ENCODE results near the gene EME1. TPM values are rescaled to one million over a fixed set of nuclear protein-coding genes. Genes with fewer than 3 reads are reported as not detected.

Gene EME1
- total and polyA plus RNA-seq, 10 of the 15 experiments (the other 5 are each of a cell fraction or from before 2014, with no cell fraction given): 13.8 to 40.5 (median 22.0) TPM

GRCh38 chr17:50414808-50415207, 41.8 kb downstream of the EME1 start:
- Histone ChIP-seq H3K36me3 (ENCODE audit: control insufficient read depth in 2 of 2, insufficient read depth in 2 of 2, low read length in 1 of 2) (no peaks in the 10 kb centered on the region), H3K4me1 (ENCODE audit: control insufficient read depth, insufficient read depth, low read length) (no peaks in the 10 kb centered on the region), H3K79me2 (ENCODE audit: control insufficient read depth, insufficient read depth, low read length) (no peaks in the 10 kb centered on the region), H3K4me3 (no peak overlapping the region), H3K9me3 (replicated peaks; ENCODE audit: control insufficient read depth, insufficient read depth, low read length) (no peaks in the 10 kb centered on the region; the same call in 2 of the 3 replicates), H3K27ac (ENCODE audit: control insufficient read depth, insufficient read depth) (no peak overlapping the region), H2AFZ (ENCODE audit: control insufficient read depth, low read depth, low read length) (no peak overlapping the region), H3K4me2 (ENCODE audit: control insufficient read depth, insufficient read depth) (no peak overlapping the region), H3K27me3 (replicated peaks in 1 of 2; ENCODE audit: control insufficient read depth in 2 of 2, insufficient read depth in 2 of 2, low read length in 1 of 2) (no peaks in the 10 kb centered on the region), H3K9ac (ENCODE audit: control insufficient read depth, insufficient read depth, low read length) (no peak overlapping the region), H4K20me1 (ENCODE audit: control insufficient read depth, insufficient read depth) (no peaks in the 10 kb centered on the region)
- intact Hi-C loops (cut with micrococcal nuclease; ENCODE audit: unreplicated experiment) (no loop called here), in situ Hi-C loops (cut with MboI) (loop anchor here (5.0 kb wide), 1 partner anchor 53 kb away; no protein-coding TSS in a partner anchor)
- SMC1A ChIA-PET (ENCODE audit: uncharacterized antibody, unreplicated experiment): interaction anchor here (0.8 kb wide), 1 partner anchor 8 kb away, joined by 4 read pairs; no protein-coding TSS in a partner anchor
- CTCF ChIA-PET: interaction anchor here (1.6 kb wide), 1 partner anchor 19 kb away, joined by 4 read pairs; no protein-coding TSS in a partner anchor
- DNase-seq (ENCODE audit: low read depth, low spot score) (no peak), ATAC-seq (no peak), FAIRE-seq (no peak)
- RAD21 ChIA-PET (ENCODE audit: unreplicated experiment): no interaction called here
- no TSS peak for BruUV-seq (replicated peaks)
- POLR2A ChIA-PET: no interaction called here
- 42% methylated on average over 3 of the region's 3 CpGs for WGBS (ENCODE audit: insufficient coverage, insufficient replicate concordance, low lambda C conversion rate, missing lambda C conversion rate)
- no peak for TF ChIP-seq CHD1 (IDR thresholded peaks at IDR 0.05; ENCODE audit: low read depth, low read length)
- TF ChIP-seq ZSCAN29 (IDR thresholded peaks at IDR 0.05): no peak
- no peak for TF ChIP-seq CHD2 (IDR thresholded peaks at IDR 0.05; ENCODE audit: borderline replicate concordance, low read depth, low read length)
- no peak for TF ChIP-seq MYC (IDR thresholded peaks at IDR 0.05; ENCODE audit: insufficient read depth, insufficient read length, insufficient replicate concordance, low read length, severe bottlenecking)
- no peak for TF ChIP-seq CBX3 (IDR thresholded peaks at IDR 0.05; ENCODE audit: borderline replicate concordance, low read depth)
- TF ChIP-seq CTCF (IDR thresholded peaks at IDR 0.05 in 2 of 3, conservative IDR thresholded peaks at IDR 0.05 in 1 of 3; ENCODE audit: control insufficient read depth in 2 of 3, extremely low read depth in 1 of 3, insufficient read depth in 1 of 3, low read depth in 3 of 3, low read length in 3 of 3): no peak
- TF ChIP-seq SIX5 (IDR thresholded peaks at IDR 0.05; ENCODE audit: low read depth, low read length, severe bottlenecking): no peak
- no peak for TF ChIP-seq USF2 (IDR thresholded peaks at IDR 0.05; ENCODE audit: borderline replicate concordance, low read depth, low read length)
- TF ChIP-seq ZNF687 (IDR thresholded peaks at IDR 0.05): no peak
- TF ChIP-seq HSF1 (IDR thresholded peaks at IDR 0.05; ENCODE audit: low read depth, low read length): no peak
- TF ChIP-seq CBX5 (IDR thresholded peaks at IDR 0.05; ENCODE audit: low read depth): no peak
- no peak for TF ChIP-seq IRF4 (IDR thresholded peaks at IDR 0.05; ENCODE audit: low read depth, low read length)
- no peak for TF ChIP-seq IRF3 (IDR thresholded peaks at IDR 0.05)

Measured in GM12878 (cell line).